ENCODE results near the gene PDZRN3.

Gene PDZRN3

DNA sequence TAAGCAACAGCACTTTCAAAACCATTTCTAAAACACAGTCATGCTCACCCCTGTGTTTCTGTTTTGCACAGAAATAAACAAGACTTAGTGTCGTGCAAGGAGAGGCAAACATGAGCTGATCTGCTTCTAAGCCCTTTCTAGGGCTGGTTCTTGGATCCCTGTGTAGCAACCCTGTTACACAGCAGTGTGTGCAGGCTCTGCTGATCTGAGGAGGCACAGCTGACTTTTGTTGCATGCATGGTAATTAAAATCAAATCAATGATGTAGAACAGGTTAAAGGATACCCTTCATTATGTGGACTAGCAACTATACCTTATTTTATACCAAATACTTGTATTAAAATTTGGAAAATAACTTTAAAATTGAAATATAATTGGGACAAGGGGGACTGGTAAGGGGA lies 234.8 kb downstream of the PDZRN3 start:
- no peak for DNase-seq (ENCODE audit: low read depth in 1 of 2, low spot score in 1 of 2)
- TF ChIP-seq POLR2AphosphoS5 (IDR thresholded peaks at IDR 0.05; ENCODE audit: low read depth) = no peak
- no peak for TF ChIP-seq GABPA (IDR thresholded peaks at IDR 0.05; ENCODE audit: low read depth)
- TF ChIP-seq SPI1 (IDR thresholded peaks at IDR 0.05; ENCODE audit: borderline replicate concordance, low read depth) = no peak
- TF ChIP-seq, protein P1, sequence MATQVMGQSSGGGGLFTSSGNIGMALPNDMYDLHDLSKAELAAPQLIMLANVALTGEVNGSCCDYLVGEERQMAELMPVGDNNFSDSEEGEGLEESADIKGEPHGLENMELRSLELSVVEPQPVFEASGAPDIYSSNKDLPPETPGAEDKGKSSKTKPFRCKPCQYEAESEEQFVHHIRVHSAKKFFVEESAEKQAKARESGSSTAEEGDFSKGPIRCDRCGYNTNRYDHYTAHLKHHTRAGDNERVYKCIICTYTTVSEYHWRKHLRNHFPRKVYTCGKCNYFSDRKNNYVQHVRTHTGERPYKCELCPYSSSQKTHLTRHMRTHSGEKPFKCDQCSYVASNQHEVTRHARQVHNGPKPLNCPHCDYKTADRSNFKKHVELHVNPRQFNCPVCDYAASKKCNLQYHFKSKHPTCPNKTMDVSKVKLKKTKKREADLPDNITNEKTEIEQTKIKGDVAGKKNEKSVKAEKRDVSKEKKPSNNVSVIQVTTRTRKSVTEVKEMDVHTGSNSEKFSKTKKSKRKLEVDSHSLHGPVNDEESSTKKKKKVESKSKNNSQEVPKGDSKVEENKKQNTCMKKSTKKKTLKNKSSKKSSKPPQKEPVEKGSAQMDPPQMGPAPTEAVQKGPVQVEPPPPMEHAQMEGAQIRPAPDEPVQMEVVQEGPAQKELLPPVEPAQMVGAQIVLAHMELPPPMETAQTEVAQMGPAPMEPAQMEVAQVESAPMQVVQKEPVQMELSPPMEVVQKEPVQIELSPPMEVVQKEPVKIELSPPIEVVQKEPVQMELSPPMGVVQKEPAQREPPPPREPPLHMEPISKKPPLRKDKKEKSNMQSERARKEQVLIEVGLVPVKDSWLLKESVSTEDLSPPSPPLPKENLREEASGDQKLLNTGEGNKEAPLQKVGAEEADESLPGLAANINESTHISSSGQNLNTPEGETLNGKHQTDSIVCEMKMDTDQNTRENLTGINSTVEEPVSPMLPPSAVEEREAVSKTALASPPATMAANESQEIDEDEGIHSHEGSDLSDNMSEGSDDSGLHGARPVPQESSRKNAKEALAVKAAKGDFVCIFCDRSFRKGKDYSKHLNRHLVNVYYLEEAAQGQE (IDR thresholded peaks at IDR 0.05; ENCODE audit: insufficient replicate concordance, low read depth) = no peak
- TF ChIP-seq, protein P2, sequence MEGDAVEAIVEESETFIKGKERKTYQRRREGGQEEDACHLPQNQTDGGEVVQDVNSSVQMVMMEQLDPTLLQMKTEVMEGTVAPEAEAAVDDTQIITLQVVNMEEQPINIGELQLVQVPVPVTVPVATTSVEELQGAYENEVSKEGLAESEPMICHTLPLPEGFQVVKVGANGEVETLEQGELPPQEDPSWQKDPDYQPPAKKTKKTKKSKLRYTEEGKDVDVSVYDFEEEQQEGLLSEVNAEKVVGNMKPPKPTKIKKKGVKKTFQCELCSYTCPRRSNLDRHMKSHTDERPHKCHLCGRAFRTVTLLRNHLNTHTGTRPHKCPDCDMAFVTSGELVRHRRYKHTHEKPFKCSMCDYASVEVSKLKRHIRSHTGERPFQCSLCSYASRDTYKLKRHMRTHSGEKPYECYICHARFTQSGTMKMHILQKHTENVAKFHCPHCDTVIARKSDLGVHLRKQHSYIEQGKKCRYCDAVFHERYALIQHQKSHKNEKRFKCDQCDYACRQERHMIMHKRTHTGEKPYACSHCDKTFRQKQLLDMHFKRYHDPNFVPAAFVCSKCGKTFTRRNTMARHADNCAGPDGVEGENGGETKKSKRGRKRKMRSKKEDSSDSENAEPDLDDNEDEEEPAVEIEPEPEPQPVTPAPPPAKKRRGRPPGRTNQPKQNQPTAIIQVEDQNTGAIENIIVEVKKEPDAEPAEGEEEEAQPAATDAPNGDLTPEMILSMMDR (IDR thresholded peaks at IDR 0.05; ENCODE audit: insufficient read depth, low read length) = no peak
- H3K4me3 ChIP-seq (replicated peaks; ENCODE audit: insufficient read depth, low read length) = no peak overlapping the region
- no peak overlapping the region for H3K27ac ChIP-seq (replicated peaks)
- H3K27me3 ChIP-seq (ENCODE audit: insufficient read depth, poor library complexity, severe bottlenecking) = peaks cover 2% of the 10 kb centered on the region

DNA sequence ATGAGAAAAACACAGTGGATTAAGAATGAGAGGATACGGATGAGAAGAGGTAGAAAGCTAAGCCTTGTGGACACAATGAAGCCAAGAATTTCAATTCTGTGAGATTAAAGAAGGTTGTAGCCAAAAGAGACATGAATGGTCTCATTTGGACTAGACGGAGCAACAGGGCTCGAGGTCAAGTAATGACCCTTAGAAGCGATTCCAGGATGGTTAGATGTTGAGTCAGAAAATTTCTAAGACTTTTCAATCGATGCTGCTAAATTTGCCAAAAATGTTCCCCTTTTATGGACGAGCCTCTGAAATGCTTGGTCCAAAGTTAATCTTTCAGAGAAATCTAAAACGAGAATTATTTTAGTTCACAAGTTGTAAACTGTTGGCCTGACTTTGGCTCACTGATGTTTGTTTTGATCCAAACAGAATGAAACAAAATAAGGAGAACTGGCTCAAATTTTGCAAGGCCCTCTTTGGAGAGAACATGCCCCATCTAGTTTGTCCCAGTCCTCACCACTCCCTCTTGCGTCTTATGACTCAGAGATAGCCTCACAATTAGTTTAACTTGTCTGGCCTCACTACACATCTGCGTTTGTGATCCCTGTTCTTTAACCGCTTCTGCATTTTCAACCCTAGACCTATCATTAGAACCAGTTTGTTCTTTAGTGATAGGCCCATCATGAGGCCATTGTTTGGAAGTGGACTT lies 235.5 kb downstream of the PDZRN3 start:
- no peak overlapping the region for H3K27ac ChIP-seq (replicated peaks)
- TF ChIP-seq GABPA (IDR thresholded peaks at IDR 0.05; ENCODE audit: low read depth) (no peak), POLR2AphosphoS5 (IDR thresholded peaks at IDR 0.05; ENCODE audit: low read depth) (no peak), SPI1 (IDR thresholded peaks at IDR 0.05; ENCODE audit: borderline replicate concordance, low read depth) (no peak)
- TF ChIP-seq, protein P1 (IDR thresholded peaks at IDR 0.05; ENCODE audit: insufficient replicate concordance, low read depth) = no peak
- TF ChIP-seq, protein P2 (IDR thresholded peaks at IDR 0.05; ENCODE audit: insufficient read depth, low read length) = no peak
- no peak for DNase-seq (ENCODE audit: low read depth in 1 of 2, low spot score in 1 of 2)

DNA sequence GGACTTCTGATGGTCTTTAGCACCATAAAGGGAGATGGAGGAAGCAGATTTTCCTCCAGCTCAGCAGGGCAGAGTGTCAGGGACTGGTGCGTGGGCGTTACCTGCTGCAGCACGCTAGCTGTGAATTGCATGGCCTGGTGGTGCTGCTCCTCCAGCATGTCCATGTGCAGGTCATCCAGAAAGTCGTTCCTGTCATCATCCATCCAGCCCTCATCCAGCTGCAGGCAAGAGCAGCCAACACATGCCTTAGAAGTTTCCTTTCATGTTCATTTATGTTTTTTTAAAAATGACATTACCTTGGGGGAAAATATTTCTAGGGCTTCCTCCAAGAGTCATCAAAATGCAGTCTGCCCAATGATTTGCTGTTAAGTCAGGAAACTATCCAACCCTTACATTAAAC lies 239.2 kb downstream of the PDZRN3 start:
- DNase-seq (ENCODE audit: low read depth in 1 of 2, low spot score in 1 of 2) = no peak
- TF ChIP-seq, protein P2 (IDR thresholded peaks at IDR 0.05; ENCODE audit: insufficient read depth, low read length) = no peak
- no peak for TF ChIP-seq GABPA (IDR thresholded peaks at IDR 0.05; ENCODE audit: low read depth)
- TF ChIP-seq POLR2AphosphoS5 (IDR thresholded peaks at IDR 0.05; ENCODE audit: low read depth) = no peak
- no peak for TF ChIP-seq SPI1 (IDR thresholded peaks at IDR 0.05; ENCODE audit: borderline replicate concordance, low read depth)
- TF ChIP-seq, protein P1 (IDR thresholded peaks at IDR 0.05; ENCODE audit: insufficient replicate concordance, low read depth) = no peak

More for the DNA sequence above, 235.5 kb downstream of the PDZRN3 start:
- no peaks in the 10 kb centered on the region for H3K27me3 ChIP-seq (ENCODE audit: insufficient read depth, poor library complexity, severe bottlenecking)
- H3K4me3 ChIP-seq (replicated peaks; ENCODE audit: insufficient read depth, low read length) = no peak overlapping the region

More for the DNA sequence above, 239.2 kb downstream of the PDZRN3 start:
- Histone ChIP-seq H3K4me3 (replicated peaks; ENCODE audit: insufficient read depth, low read length) (no peak overlapping the region), H3K27ac (replicated peaks) (no peak overlapping the region), H3K27me3 (ENCODE audit: insufficient read depth, poor library complexity, severe bottlenecking) (no peaks in the 10 kb centered on the region)
